ENCODE data around the gene PACC1.
"Not testable (repeated sequence)": the region's sequence is repeated elsewhere in the genome, so short reads cannot be mapped to it uniquely, and the experiment has no call there.

PACC1 gene

GRCh38 chr1:212326541-212326940, 88.1 kb downstream of the PACC1 start:
- no peak for DNase-seq

- no peak for DNase-seq
These were observed 91.6 kb downstream of the PACC1 start for GRCh38 chr1:212323066-212323465.

GRCh38 chr1:212321031-212321430, 93.7 kb downstream of the PACC1 start:
- DNase-seq: not testable (repeated sequence)

- DNase-seq: no peak
These were observed 96.8 kb downstream of the PACC1 start for GRCh38 chr1:212317916-212318315.

- peak; percentile 41 to 48 (median 42) for DNase-seq
These were observed 98.8 kb downstream of the PACC1 start for GRCh38 chr1:212315907-212316306.

- no peak for DNase-seq
These were observed 99.5 kb downstream of the PACC1 start for GRCh38 chr1:212315184-212315583.
